PC-9 (cell line): Measurements from ENCODE around the gene CMTM7.

Experiments
- CTCF ChIP-seq: fragments of 200-600 bp; sonication (generic); conservative IDR thresholded peaks from 2 replicates; pipeline ENCODE4 v1.6.1; 2017; ENCODE audit warnings: mixed run types, antibody characterized with exemption, mild to moderate bottlenecking, moderate library complexity
- EZH2 ChIP-seq: fragments of 200-600 bp; sonication (generic); IDR thresholded peaks from 2 replicates; pipeline ENCODE4 v1.8.0; 2017; ENCODE audit warnings: antibody characterized with exemption, low read depth

DNA sequence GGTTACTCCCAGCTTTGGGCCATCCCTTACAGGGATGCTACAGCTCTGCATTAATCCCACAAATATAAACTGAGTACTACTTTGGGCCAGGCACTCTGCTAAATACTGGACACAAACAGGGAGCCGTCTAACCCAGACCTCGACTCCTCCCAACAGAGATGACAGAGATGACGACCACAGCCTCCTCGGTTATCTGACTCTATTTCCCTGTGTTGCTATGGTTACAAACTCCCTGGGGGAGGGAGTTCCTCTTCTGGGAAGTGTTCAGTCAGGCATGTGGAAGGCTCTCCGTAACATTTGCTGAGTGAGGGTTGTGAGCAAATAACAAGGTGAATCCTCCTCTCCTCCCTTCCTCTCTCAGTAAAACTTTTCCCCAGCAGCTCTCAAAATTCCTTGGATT lies 6.7 kb upstream of the CMTM7 start:
- no peak for TF ChIP-seq CTCF
- no peak for TF ChIP-seq EZH2
